Lung (tissue), 12 donors: Measurements from ENCODE around the gene TAS1R2. TPM values are rescaled to one million over a fixed set of nuclear protein-coding genes. Genes with fewer than 3 reads are reported as not detected.

Experiments used
- ATAC-seq: fragments of 200-7000 bp; cut with Tn5 transposase; one replicate; pipeline ENCODE4 v1.9.1; 2020; ENCODE audit warnings: moderate number of reproducible peaks; ENCODE audit not compliant: insufficient read depth, low FRiP score
- DNase-seq, 3 donors: peaks; one replicate each; pipeline ENCODE4 v3.0.0-alpha.2; 2013 to 2017
- H3K27ac ChIP-seq, 2 donors: one replicate each; pipeline ENCODE4 v1.5.1; 2013; ENCODE audit warnings: mild to moderate bottlenecking in 2 of 2, moderate library complexity in 2 of 2, control low read depth in 1 of 2, inconsistent platforms in 1 of 2, low read depth in 1 of 2, low read length in 1 of 2
- H3K27me3 ChIP-seq, 3 donors: one replicate each; pipeline ENCODE4 v1.5.1; 2013; ENCODE audit warnings: low read length in 2 of 3; ENCODE audit not compliant: control insufficient read depth in 3 of 3, insufficient read depth in 3 of 3
- H3K36me3 ChIP-seq, 4 donors: one replicate each; pipeline ENCODE4 v1.5.1; 2013; ENCODE audit warnings: low read length in 4 of 4, mild to moderate bottlenecking in 1 of 4, moderate library complexity in 1 of 4; ENCODE audit not compliant: control insufficient read depth in 4 of 4, insufficient read depth in 4 of 4
- H3K4me1 ChIP-seq, 5 donors: one replicate each; pipeline ENCODE4 v1.5.1; 2013; ENCODE audit warnings: low read length in 5 of 5, mild to moderate bottlenecking in 2 of 5, moderate library complexity in 1 of 5; ENCODE audit not compliant: control insufficient read depth in 5 of 5, insufficient read depth in 5 of 5
- H3K4me3 ChIP-seq: one replicate; pipeline ENCODE4 v1.5.1; 2013; ENCODE audit warnings: mild to moderate bottlenecking, control low read depth, moderate library complexity
- H3K9ac ChIP-seq, 2 donors: one replicate each; pipeline ENCODE4 v1.5.1; 2013; ENCODE audit warnings: low read length in 2 of 2, control low read depth in 1 of 2; ENCODE audit not compliant: insufficient read depth in 1 of 2
- H3K9me3 ChIP-seq, 4 donors: one replicate each; pipeline ENCODE4 v1.5.1; 2013; ENCODE audit warnings: low read length in 3 of 4, mild to moderate bottlenecking in 1 of 4, moderate library complexity in 1 of 4; ENCODE audit not compliant: control insufficient read depth in 4 of 4, insufficient read depth in 3 of 4
- CTCF ChIP-seq: IDR thresholded peaks from 2 replicates; pipeline ENCODE4 v1.5.1; 2012; ENCODE audit warnings: mild to moderate bottlenecking; ENCODE audit errors: control extremely low read depth, extremely low read depth
- WGBS, 2 donors: extraction: QIAGEN DNeasy Blood & Tissue Kit; methylation state at CpG; one replicate each; pipeline ENCODE4 v1.1.7; 2013; 5-methylcytosine and 5-hydroxymethylcytosine counted together
- polyA plus RNA-seq, 2 donors: library from polyadenylated mRNA; stranded (reverse); fragments of 200-250 nt; gene quantifications; one replicate each; pipeline ENCODE4 v1.2.1, GENCODE V29; 2013
- total RNA-seq, 2 donors: library from RNA; depleted of rRNA in 1 of 2; stranded (reverse); fragments of >200 nt in 1 of 2; gene quantifications; one replicate each; pipeline ENCODE4 v1.2.1, GENCODE V29; 2014 to 2021
- donor health status: control.
- donor health status: control.
- donor health status: Bipolar disorder and iron deficiency.
- donor health status: healthy.
- donor health status: DM: yes; HTN: yes; CAD: no.

TAS1R2 gene
- total and polyA plus RNA-seq, 4 donors: not detected

GRCh38 chr1:18799454-18799853, 60.0 kb downstream of the TAS1R2 start:
- peaks cover 0 to 16% (median 0%) of the 10 kb centered on the region in 5 donors for H3K4me1 ChIP-seq
- no peak overlapping the region for H3K27ac ChIP-seq
- peaks cover 0 to 3% (median 0%) of the 10 kb centered on the region in 3 donors for H3K27me3 ChIP-seq
- H3K4me3 ChIP-seq: no peak overlapping the region
- TF ChIP-seq CTCF: no peak
- no peak for ATAC-seq
- 49 to 61% methylated on average over 3 of the region's 3 CpGs for WGBS, 2 donors
- H3K9me3 ChIP-seq: no peaks in the 10 kb centered on the region
- DNase-seq: no peak
- H3K36me3 ChIP-seq: no peaks in the 10 kb centered on the region
- H3K9ac ChIP-seq: no peak overlapping the region

- no peaks in the 10 kb centered on the region for H3K36me3 ChIP-seq
- H3K27ac ChIP-seq: no peak overlapping the region
- WGBS, 2 donors: 65 to 68% methylated on average over 6 of the region's 6 CpGs
- H3K27me3 ChIP-seq: peaks cover 0 to 3% (median 0%) of the 10 kb centered on the region in 3 donors
- no peaks in the 10 kb centered on the region for H3K9me3 ChIP-seq
- DNase-seq: peak in 1 of 3 donors; percentile 28
- H3K4me3 ChIP-seq: no peak overlapping the region
- no peak for TF ChIP-seq CTCF
- peaks cover 0 to 16% (median 0%) of the 10 kb centered on the region in 5 donors for H3K4me1 ChIP-seq
- no peak for ATAC-seq
- H3K9ac ChIP-seq: no peak overlapping the region
Observed at GRCh38 chr1:18798946-18799345, 60.5 kb downstream of the TAS1R2 start.

- no peak for ATAC-seq
- TF ChIP-seq CTCF: no peak
- H3K9ac ChIP-seq: no peak overlapping the region
- H3K27me3 ChIP-seq: peaks cover 0 to 3% (median 0%) of the 10 kb centered on the region in 3 donors
- peaks cover 0 to 15% (median 0%) of the 10 kb centered on the region in 5 donors for H3K4me1 ChIP-seq
- H3K4me3 ChIP-seq: no peak overlapping the region
- no peak overlapping the region for H3K27ac ChIP-seq
- no peaks in the 10 kb centered on the region for H3K36me3 ChIP-seq
- whole genome bisulfite sequencing, 2 donors: 73 to 76% methylated on average over 13 of the region's 13 CpGs
- no peaks in the 10 kb centered on the region for H3K9me3 ChIP-seq
- DNase-seq: no peak
Observed at GRCh38 chr1:18798533-18798932, 60.9 kb downstream of the TAS1R2 start.

- Histone ChIP-seq H3K4me1 (peaks cover 0 to 14% (median 0%) of the 10 kb centered on the region in 5 donors), H3K9me3 (peaks cover 0 to 13% (median 0%) of the 10 kb centered on the region in 4 donors), H3K27me3 (peaks cover 0 to 2% (median 0%) of the 10 kb centered on the region in 3 donors), H3K9ac (no peak overlapping the region), H3K4me3 (no peak overlapping the region), H3K27ac (no peak overlapping the region), H3K36me3 (no peaks in the 10 kb centered on the region)
- ATAC-seq (no peak), DNase-seq (peak in 1 of 3 donors; percentile 44)
- TF ChIP-seq CTCF: no peak
- WGBS, 2 donors: 70 to 73% methylated on average over 3 of the region's 3 CpGs
Observed at GRCh38 chr1:18796950-18797349, 62.5 kb downstream of the TAS1R2 start.
